ENCODE data around the gene KNOP1.
"Not testable (repeated sequence)": the region's sequence is repeated elsewhere in the genome, so short reads cannot be mapped to it uniquely, and the experiment has no call there.

Gene KNOP1

GRCh38 chr16:19694989-19695388 lies 23.0 kb downstream of the KNOP1 start:
- no peak for DNase-seq
- TF ChIP-seq GATA1 (IDR thresholded peaks at IDR 0.05; ENCODE audit: low read depth, low read length): no peak
- TF ChIP-seq POLR2A (IDR thresholded peaks at IDR 0.05; ENCODE audit: low read length): no peak

- no peak for DNase-seq
- TF ChIP-seq POLR2A (IDR thresholded peaks at IDR 0.05; ENCODE audit: low read length) (no peak), GATA1 (IDR thresholded peaks at IDR 0.05; ENCODE audit: low read depth, low read length) (no peak)
Observed at GRCh38 chr16:19691161-19691711, 26.8 kb downstream of the KNOP1 start.

- TF ChIP-seq GATA1 (IDR thresholded peaks at IDR 0.05; ENCODE audit: low read depth, low read length) (no peak), POLR2A (IDR thresholded peaks at IDR 0.05; ENCODE audit: low read length) (no peak)
- no peak for DNase-seq
Observed at GRCh38 chr16:19690196-19690595, 27.8 kb downstream of the KNOP1 start.

GRCh38 chr16:19689342-19689741 lies 28.7 kb downstream of the KNOP1 start:
- TF ChIP-seq GATA1 (IDR thresholded peaks at IDR 0.05; ENCODE audit: low read depth, low read length) (no peak), POLR2A (IDR thresholded peaks at IDR 0.05; ENCODE audit: low read length) (no peak)
- no peak for DNase-seq

- TF ChIP-seq GATA1 (IDR thresholded peaks at IDR 0.05; ENCODE audit: low read depth, low read length) (no peak), POLR2A (IDR thresholded peaks at IDR 0.05; ENCODE audit: low read length) (no peak)
- DNase-seq: no peak
Observed at GRCh38 chr16:19688396-19689024, 29.5 kb downstream of the KNOP1 start.

- TF ChIP-seq GATA1 (IDR thresholded peaks at IDR 0.05; ENCODE audit: low read depth, low read length) (no peak), POLR2A (IDR thresholded peaks at IDR 0.05; ENCODE audit: low read length) (no peak)
- DNase-seq: no peak
Observed at GRCh38 chr16:19687279-19687678, 30.7 kb downstream of the KNOP1 start.

- TF ChIP-seq GATA1 (IDR thresholded peaks at IDR 0.05; ENCODE audit: low read depth, low read length): no peak
- no peak for DNase-seq
Observed at GRCh38 chr16:19685176-19685575, 32.9 kb downstream of the KNOP1 start.

- DNase-seq: no peak
- TF ChIP-seq GATA1 (IDR thresholded peaks at IDR 0.05; ENCODE audit: low read depth, low read length) (no peak), POLR2A (IDR thresholded peaks at IDR 0.05; ENCODE audit: low read length) (no peak)
Observed at GRCh38 chr16:19683453-19684236, 34.4 kb downstream of the KNOP1 start.

- DNase-seq: no peak
- TF ChIP-seq GATA1 (IDR thresholded peaks at IDR 0.05; ENCODE audit: low read depth, low read length) (no peak), POLR2A (IDR thresholded peaks at IDR 0.05; ENCODE audit: low read length) (no peak)
Observed at GRCh38 chr16:19681637-19682036, 36.4 kb downstream of the KNOP1 start.

GRCh38 chr16:19680881-19681340 lies 37.1 kb downstream of the KNOP1 start:
- no peak for TF ChIP-seq GATA1 (IDR thresholded peaks at IDR 0.05; ENCODE audit: low read depth, low read length)
- TF ChIP-seq POLR2A (IDR thresholded peaks at IDR 0.05; ENCODE audit: low read length): no peak
- no peak for DNase-seq

- not testable (repeated sequence) for DNase-seq
Observed at GRCh38 chr16:19679281-19679680, 38.7 kb downstream of the KNOP1 start.

GRCh38 chr16:19678804-19679203 lies 39.2 kb downstream of the KNOP1 start:
- DNase-seq: no peak
- TF ChIP-seq GATA1 (IDR thresholded peaks at IDR 0.05; ENCODE audit: low read depth, low read length) (no peak), POLR2A (IDR thresholded peaks at IDR 0.05; ENCODE audit: low read length) (no peak)

GRCh38 chr16:19677402-19677801 lies 40.6 kb downstream of the KNOP1 start:
- TF ChIP-seq GATA1 (IDR thresholded peaks at IDR 0.05; ENCODE audit: low read depth, low read length) (no peak), POLR2A (IDR thresholded peaks at IDR 0.05; ENCODE audit: low read length) (no peak)
- no peak for DNase-seq

- no peak for DNase-seq
- TF ChIP-seq GATA1 (IDR thresholded peaks at IDR 0.05; ENCODE audit: low read depth, low read length) (no peak), POLR2A (IDR thresholded peaks at IDR 0.05; ENCODE audit: low read length) (no peak)
Observed at GRCh38 chr16:19674485-19674884, 43.5 kb downstream of the KNOP1 start.

GRCh38 chr16:19672378-19672777 lies 45.6 kb downstream of the KNOP1 start:
- TF ChIP-seq GATA1 (IDR thresholded peaks at IDR 0.05; ENCODE audit: low read depth, low read length) (no peak), POLR2A (IDR thresholded peaks at IDR 0.05; ENCODE audit: low read length) (no peak)
- DNase-seq: no peak

Data from erythroblast (primary cell).